OCI-LY7 (cell line): Measurements from ENCODE around the gene GATA5.
"Not testable (repeated sequence)": the region's sequence is repeated elsewhere in the genome, so short reads cannot be mapped to it uniquely, and the experiment has no call there.

Experiments
- EZH2phosphoT487 ChIP-seq: fragments of 200-600 bp; sonication (generic); IDR thresholded peaks from 2 replicates; pipeline ENCODE4 v1.6.1; 2018; ENCODE audit warnings: low read depth, borderline replicate concordance, mild to moderate bottlenecking, mixed run types, antibody characterized with exemption, low read length, moderate library complexity, mixed read lengths
- TF ChIP-seq, protein P1 (sequence below): fragments of 200-600 bp; sonication (generic); conservative IDR thresholded peaks from 2 replicates; pipeline ENCODE4 v1.5.1; 2014; ENCODE audit warnings: mild to moderate bottlenecking, antibody characterized with exemption, low read length, moderate library complexity, mixed read lengths

- TF ChIP-seq, protein P1, sequence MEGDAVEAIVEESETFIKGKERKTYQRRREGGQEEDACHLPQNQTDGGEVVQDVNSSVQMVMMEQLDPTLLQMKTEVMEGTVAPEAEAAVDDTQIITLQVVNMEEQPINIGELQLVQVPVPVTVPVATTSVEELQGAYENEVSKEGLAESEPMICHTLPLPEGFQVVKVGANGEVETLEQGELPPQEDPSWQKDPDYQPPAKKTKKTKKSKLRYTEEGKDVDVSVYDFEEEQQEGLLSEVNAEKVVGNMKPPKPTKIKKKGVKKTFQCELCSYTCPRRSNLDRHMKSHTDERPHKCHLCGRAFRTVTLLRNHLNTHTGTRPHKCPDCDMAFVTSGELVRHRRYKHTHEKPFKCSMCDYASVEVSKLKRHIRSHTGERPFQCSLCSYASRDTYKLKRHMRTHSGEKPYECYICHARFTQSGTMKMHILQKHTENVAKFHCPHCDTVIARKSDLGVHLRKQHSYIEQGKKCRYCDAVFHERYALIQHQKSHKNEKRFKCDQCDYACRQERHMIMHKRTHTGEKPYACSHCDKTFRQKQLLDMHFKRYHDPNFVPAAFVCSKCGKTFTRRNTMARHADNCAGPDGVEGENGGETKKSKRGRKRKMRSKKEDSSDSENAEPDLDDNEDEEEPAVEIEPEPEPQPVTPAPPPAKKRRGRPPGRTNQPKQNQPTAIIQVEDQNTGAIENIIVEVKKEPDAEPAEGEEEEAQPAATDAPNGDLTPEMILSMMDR: not testable (repeated sequence)
- TF ChIP-seq EZH2phosphoT487: not testable (repeated sequence)
These were observed 15.0 kb upstream of the GATA5 start for GRCh38 chr20:62490783-62491182.
